HepG2 (cell line): ENCODE measurements around the gene ABCA2. TPM values are rescaled to one million over a fixed set of nuclear protein-coding genes. Genes with fewer than 3 reads are reported as not detected.

Source experiments
- ATAC-seq: fragments of 200-7000 bp; cut with Tn5 transposase; 3 replicates; pipeline ENCODE4 v1.9.1; 2020; ENCODE audit warnings: mild to moderate bottlenecking, moderate library complexity
- BruUV-seq: library from RNA; stranded (reverse); fragments of 400-500 nt; replicated peaks from 2 replicates; lab custom pipeline; 2021; lab: Mats Ljungman, UMichigan
- CTCF ChIA-PET: fragments of 300-600 bp; formaldehyde crosslinking; extraction: SDS; loops from one replicate; lab custom pipeline; 2021; ENCODE audit warnings: low total read pairs, inconsistent platforms, low intra/inter-chr PET ratio; lab: Yijun Ruan, JAX
- POLR2A ChIA-PET: fragments of 350-600 bp; sonication (Branson Sonifier 250); formaldehyde crosslinking; loops from one replicate; lab custom pipeline; 2020; ENCODE audit warnings: antibody characterized with exemption, inconsistent platforms; lab: Yijun Ruan, JAX
- DNase-seq: peaks from one replicate; pipeline ENCODE4 v3.0.0-alpha.2; 2015; ENCODE audit warnings: low spot score
- FAIRE-seq: peaks from 3 replicates; lab custom pipeline; 2011; peaks lifted over from hg19 to GRCh38; lab: Jason Lieb, UNC
- H2AFZ ChIP-seq: one replicate; pipeline ENCODE4 v1.6.1; 2011; ENCODE audit warnings: low read length, inconsistent platforms
- H3K27ac ChIP-seq: fragments of 300-600 bp; 3 replicates; pipeline ENCODE4 v1.8.0; 2011; ENCODE audit warnings: mixed run types, mild to moderate bottlenecking, mixed read lengths, low read length, inconsistent platforms; ENCODE audit not compliant: insufficient read depth; ENCODE audit errors: extremely low read length
- H3K27me3 ChIP-seq, 2 experiments: fragments of 200-600 bp in 1 of 2; 2 replicates in 1 of 2; 3 replicates in 1 of 2; pipeline versions ENCODE4 v1.6.0 to v1.8.0; 2011; ENCODE audit warnings: low read length in 2 of 2, mild to moderate bottlenecking in 2 of 2, moderate library complexity in 2 of 2, inconsistent platforms in 1 of 2; ENCODE audit not compliant: insufficient read depth in 2 of 2, control insufficient read depth in 1 of 2
- H3K36me3 ChIP-seq, 2 experiments: fragments of 200-600 bp in 1 of 2; replicated peaks in 1 of 2; 2 replicates in 1 of 2; 3 replicates in 1 of 2; pipeline versions ENCODE4 v1.5.1 to v1.8.0; 2011; ENCODE audit warnings: low read length in 2 of 2, inconsistent platforms in 1 of 2; ENCODE audit not compliant: insufficient read depth in 2 of 2, control insufficient read depth in 1 of 2
- H3K4me1 ChIP-seq: 2 replicates; pipeline ENCODE4 v1.5.1; 2012; ENCODE audit warnings: low read length, inconsistent platforms; ENCODE audit not compliant: insufficient read depth
- H3K4me2 ChIP-seq: 2 replicates; pipeline ENCODE4 v1.6.0; 2011; ENCODE audit warnings: low read depth, low read length, inconsistent platforms
- H3K4me3 ChIP-seq, 3 experiments: fragments of 200-600 bp in 1 of 3; sonication (generic), shearing (Covaris generic) in 1 of 3; replicated peaks in 1 of 3; 2 replicates each; pipeline ENCODE4 v1.5.1; 2011 to 2016; ENCODE audit warnings: low read length in 3 of 3, inconsistent platforms in 2 of 3, low read depth in 2 of 3, mild to moderate bottlenecking in 2 of 3, control low read depth in 1 of 3, mixed read lengths in 1 of 3; ENCODE audit not compliant: insufficient read depth in 1 of 3
- H3K79me2 ChIP-seq: one replicate; pipeline ENCODE4 v1.6.1; 2011; ENCODE audit warnings: low read length, inconsistent platforms; ENCODE audit not compliant: insufficient read depth
- H3K9ac ChIP-seq: 2 replicates; pipeline ENCODE4 v1.6.0; 2011; ENCODE audit warnings: mild to moderate bottlenecking, low read depth, low read length, inconsistent platforms; ENCODE audit not compliant: insufficient read depth
- H3K9me3 ChIP-seq: 2 replicates; pipeline ENCODE4 v1.5.1; 2012; ENCODE audit warnings: mild to moderate bottlenecking, low read length
- H4K20me1 ChIP-seq: 2 replicates; pipeline ENCODE4 v1.6.0; 2011; ENCODE audit warnings: inconsistent platforms, mild to moderate bottlenecking, low read length, moderate library complexity; ENCODE audit not compliant: insufficient read depth
- ADNP ChIP-seq: sonication (generic); formaldehyde crosslinking; IDR thresholded peaks from 2 replicates; pipeline ENCODE4 v1.4.0; 2020; ENCODE audit warnings: missing genetic modification reagents
- ATF1 ChIP-seq: IDR thresholded peaks from 2 replicates; pipeline ENCODE4 v1.6.1; 2016; ENCODE audit warnings: mild to moderate bottlenecking, control low read depth
- BRD4 ChIP-seq: sonication (generic); formaldehyde crosslinking; IDR thresholded peaks from 2 replicates; pipeline ENCODE4 v1.4.0; 2020; ENCODE audit warnings: missing genetic modification reagents
- FOSL2 ChIP-seq: sonication (generic); formaldehyde crosslinking; IDR thresholded peaks from 2 replicates; pipeline ENCODE4 v1.4.0; 2020; ENCODE audit warnings: missing genetic modification reagents
- HDAC6 ChIP-seq: fragments of 200-600 bp; sonication (generic); IDR thresholded peaks from 2 replicates; pipeline ENCODE4 v1.7.0; 2017; ENCODE audit warnings: mild to moderate bottlenecking, antibody characterized with exemption, low read length, low read depth
- MYC ChIP-seq: sonication (generic); formaldehyde crosslinking; IDR thresholded peaks from 2 replicates; pipeline ENCODE4 v1.9.0; 2021; ENCODE audit warnings: missing genetic modification reagents, borderline replicate concordance
- TBL1XR1 ChIP-seq: fragments of 150-350 bp; IDR thresholded peaks from 2 replicates; pipeline ENCODE4 v1.6.1; 2014; ENCODE audit warnings: borderline replicate concordance, low read length; ENCODE audit not compliant: partially characterized antibody
- TEAD3 ChIP-seq: optimal IDR thresholded peaks from 2 replicates; pipeline ENCODE3; 2016; ENCODE audit warnings: borderline replicate concordance
- TSC22D2 ChIP-seq: sonication (generic); formaldehyde crosslinking; IDR thresholded peaks from 2 replicates; pipeline ENCODE4 v1.5.1; 2020; ENCODE audit warnings: missing genetic modification reagents, mild to moderate bottlenecking, borderline replicate concordance
- ZFX ChIP-seq: sonication (generic); formaldehyde crosslinking; IDR thresholded peaks from 2 replicates; pipeline ENCODE4 v1.4.0; 2020; ENCODE audit warnings: mild to moderate bottlenecking, low read depth, missing genetic modification reagents, moderate library complexity
- ZNF629 ChIP-seq: sonication (generic); formaldehyde crosslinking; conservative IDR thresholded peaks from 2 replicates; pipeline ENCODE4 v1.5.0; 2020; ENCODE audit warnings: missing genetic modification reagents
- ZNF678 ChIP-seq: sonication (generic); formaldehyde crosslinking; IDR thresholded peaks from 2 replicates; pipeline ENCODE4 v1.4.0; 2020; ENCODE audit warnings: mild to moderate bottlenecking, missing genetic modification reagents
- ZNF737 ChIP-seq: sonication (generic); formaldehyde crosslinking; IDR thresholded peaks from 2 replicates; pipeline ENCODE4 v1.5.0; 2020; ENCODE audit warnings: missing genetic modification reagents, mild to moderate bottlenecking, borderline replicate concordance
- WGBS: methylation state at CpG from one replicate; pipeline ENCODE4 v1.1.6; 2017; ENCODE audit warnings: low lambda C conversion rate; 5-methylcytosine and 5-hydroxymethylcytosine counted together
- in situ Hi-C: cut with HindIII; loops from 2 replicates; pipeline ENCODE4 v1.10.0; 2017; ENCODE audit warnings: low pct_unique_long_range_greater_than_20kb; ENCODE audit not compliant: extremely low pct_ligation_motif_present
- intact Hi-C: fragments of 100-400 bp; cut with micrococcal nuclease; formaldehyde crosslinking; loops from one replicate; pipeline ENCODE4 v1.10.0; 2022; ENCODE audit not compliant: unreplicated experiment
- polyA plus RNA-seq, 8 experiments: library from polyadenylated mRNA; depleted of rRNA in 3 of 8; stranded (reverse) in 7 of 8; unstranded in 1 of 8; fragments of >200 nt; fragmentation: Illumina TruSeq in 4 of 8; extraction: Trizol in 4 of 8; gene quantifications; 2 replicates each; pipeline versions ENCODE4 v1.2.1 to v1.2.3, GENCODE V29; 2011 to 2016; ENCODE audit warnings: low read depth in 4 of 8, missing spikeins in 1 of 8, mixed read lengths in 1 of 8; ENCODE audit not compliant: insufficient read depth in 1 of 8
- total RNA-seq, 5 experiments: library from RNA; depleted of rRNA; stranded (reverse); fragments of >200 nt; fragmentation: Illumina TruSeq; extraction: Trizol; gene quantifications; 2 replicates each; pipeline ENCODE4 v1.2.3, GENCODE V29; 2016; ENCODE audit warnings: low read depth in 1 of 5
- TF ChIP-seq, protein P1 (sequence below): sonication (generic); formaldehyde crosslinking; IDR thresholded peaks from 2 replicates; pipeline ENCODE4 v1.8.0; 2022; ENCODE audit warnings: missing genetic modification reagents, mild to moderate bottlenecking, borderline replicate concordance
- TF ChIP-seq, protein P2 (sequence below): IDR thresholded peaks from 2 replicates; pipeline ENCODE4 v1.6.1; 2016; ENCODE audit warnings: missing compliant biosample characterization, missing genetic modification reagents, borderline replicate concordance

Gene ABCA2
- total and polyA plus RNA-seq, 2 of the 13 experiments (the other 11 are each of a cell fraction or from before 2014, with no cell fraction given), result 2.9 to 19.2 TPM

DNA sequence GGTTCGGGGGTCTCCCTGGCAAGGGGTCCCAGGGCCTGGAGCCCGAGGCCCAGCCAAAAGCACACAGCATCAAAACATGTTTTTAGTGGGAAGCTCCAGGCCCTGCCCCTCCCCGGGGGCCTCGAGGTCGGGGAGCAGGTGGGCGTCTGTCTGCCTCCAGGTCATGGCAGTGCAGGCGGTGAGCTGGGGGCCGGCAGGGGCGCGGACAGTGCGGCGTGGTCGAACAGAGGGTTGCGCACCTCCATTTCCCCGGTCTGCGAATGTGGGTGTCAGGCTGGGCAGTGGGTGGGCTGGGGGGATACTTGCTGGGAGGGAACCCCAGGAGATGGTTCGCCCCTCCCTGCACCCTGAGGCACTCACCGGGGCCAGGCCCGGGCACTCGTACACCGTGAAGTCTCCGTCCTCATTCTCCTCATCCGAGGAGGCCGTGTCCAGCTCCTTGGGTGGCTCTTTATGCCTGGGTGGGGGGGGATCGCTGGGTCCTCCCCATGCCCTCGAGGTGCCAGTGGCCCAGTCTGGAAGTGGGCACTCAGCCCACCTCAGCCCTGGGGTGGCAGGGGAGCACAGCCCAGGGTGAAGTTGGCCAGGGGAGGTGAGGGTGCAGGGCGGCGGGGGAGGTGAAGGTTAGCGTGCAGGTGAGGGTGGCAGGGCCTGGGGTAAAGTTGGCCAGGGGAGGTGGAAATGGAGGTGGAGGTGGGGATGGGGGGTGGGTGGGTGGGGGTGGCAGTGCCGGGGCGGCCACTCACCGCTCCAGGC lies 11.8 kb upstream of the ABCA2 start:
- TF ChIP-seq ZNF629, result no peak
- CTCF ChIA-PET, result no interaction called here
- H3K27ac ChIP-seq, result no peak overlapping the region
- H3K4me3 ChIP-seq, result no peak overlapping the region
- no peak for DNase-seq
- no peak for ATAC-seq
- POLR2A ChIA-PET, result no interaction called here
- intact Hi-C loops (no loop called here), in situ Hi-C loops (loop anchor here (10.0 kb wide), 2 partner anchors 195 to 265 kb away; partner anchors contain the start of genes AJM1 and PHPT1)
- no peaks in the 10 kb centered on the region for H3K9me3 ChIP-seq
- no peak overlapping the region for H3K9ac ChIP-seq
- H3K4me1 ChIP-seq, result peaks cover 22% of the 10 kb centered on the region
- peaks cover 0 to 16% of the 10 kb centered on the region in 2 experiments; a peak in 3 of 5 replicates for H3K27me3 ChIP-seq
- no peaks in the 10 kb centered on the region for H3K79me2 ChIP-seq
- H4K20me1 ChIP-seq, result peaks cover 3% of the 10 kb centered on the region; the same call in 1 of the 2 replicates
- 79% methylated on average over 22 of the region's 32 CpGs for WGBS
- H3K36me3 ChIP-seq, result no peaks in the 10 kb centered on the region
- H2AFZ ChIP-seq, result no peak overlapping the region
- no peak for FAIRE-seq
- no peak overlapping the region for H3K4me2 ChIP-seq
- no TSS peak for BruUV-seq

DNA sequence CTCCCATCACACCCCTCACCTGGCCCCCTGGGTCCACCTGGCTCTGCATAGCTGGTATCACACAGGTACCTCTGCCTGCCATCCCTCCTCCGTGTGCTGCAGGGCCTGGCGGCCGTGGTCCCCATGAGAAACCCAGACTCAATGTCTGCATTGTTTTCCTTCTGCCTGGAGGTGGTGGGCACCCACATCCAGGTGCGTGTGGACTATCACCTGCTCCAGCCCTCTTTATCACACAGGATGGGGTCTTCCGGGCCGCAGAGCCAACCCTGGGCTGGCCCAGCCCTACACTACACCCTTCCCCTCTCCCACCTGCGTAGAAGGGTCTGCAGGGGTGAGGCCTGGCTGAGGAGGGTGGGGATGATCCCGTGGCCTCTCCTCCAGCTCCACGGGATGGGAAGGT lies 10.9 kb upstream of the ABCA2 start:
- intact Hi-C loops, result no loop called here
- peaks cover under 1% of the 10 kb centered on the region; the same call in 1 of the 2 replicates for H4K20me1 ChIP-seq
- BruUV-seq, result no TSS peak
- FAIRE-seq, result no peak
- TF ChIP-seq, protein P1, sequence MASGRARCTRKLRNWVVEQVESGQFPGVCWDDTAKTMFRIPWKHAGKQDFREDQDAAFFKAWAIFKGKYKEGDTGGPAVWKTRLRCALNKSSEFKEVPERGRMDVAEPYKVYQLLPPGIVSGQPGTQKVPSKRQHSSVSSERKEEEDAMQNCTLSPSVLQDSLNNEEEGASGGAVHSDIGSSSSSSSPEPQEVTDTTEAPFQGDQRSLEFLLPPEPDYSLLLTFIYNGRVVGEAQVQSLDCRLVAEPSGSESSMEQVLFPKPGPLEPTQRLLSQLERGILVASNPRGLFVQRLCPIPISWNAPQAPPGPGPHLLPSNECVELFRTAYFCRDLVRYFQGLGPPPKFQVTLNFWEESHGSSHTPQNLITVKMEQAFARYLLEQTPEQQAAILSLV, result no peak
- TF ChIP-seq BRD4 (CRISPR knock-in tag) (no peak), ZNF678 (CRISPR knock-in tag) (no peak), TBL1XR1 (no peak), ZFX (CRISPR knock-in tag) (no peak), ATF1 (CRISPR knock-in tag) (no peak), HDAC6 (no peak), TSC22D2 (CRISPR knock-in tag) (no peak), MYC (CRISPR knock-in tag) (no peak), ZNF737 (no peak), FOSL2 (CRISPR knock-in tag) (no peak), ADNP (CRISPR knock-in tag) (no peak), TEAD3 (CRISPR knock-in tag) (no peak)
- TF ChIP-seq, protein P2, sequence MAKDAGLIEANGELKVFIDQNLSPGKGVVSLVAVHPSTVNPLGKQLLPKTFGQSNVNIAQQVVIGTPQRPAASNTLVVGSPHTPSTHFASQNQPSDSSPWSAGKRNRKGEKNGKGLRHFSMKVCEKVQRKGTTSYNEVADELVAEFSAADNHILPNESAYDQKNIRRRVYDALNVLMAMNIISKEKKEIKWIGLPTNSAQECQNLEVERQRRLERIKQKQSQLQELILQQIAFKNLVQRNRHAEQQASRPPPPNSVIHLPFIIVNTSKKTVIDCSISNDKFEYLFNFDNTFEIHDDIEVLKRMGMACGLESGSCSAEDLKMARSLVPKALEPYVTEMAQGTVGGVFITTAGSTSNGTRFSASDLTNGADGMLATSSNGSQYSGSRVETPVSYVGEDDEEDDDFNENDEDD (CRISPR knock-in tag), result no peak
- TF ChIP-seq, all 625 proteins: peak for 0
- Histone ChIP-seq H3K4me1 (peaks cover 18% of the 10 kb centered on the region; the same call in 1 of the 2 replicates), H3K9me3 (no peaks in the 10 kb centered on the region), H3K27me3 (peaks cover 0 to 7% of the 10 kb centered on the region in 2 experiments; a peak in 2 of 5 replicates), H3K4me2 (no peak overlapping the region), H3K4me3 (no peak overlapping the region), H3K79me2 (no peaks in the 10 kb centered on the region), H3K9ac (no peak overlapping the region), H3K27ac (no peak overlapping the region), H3K36me3 (no peaks in the 10 kb centered on the region), H2AFZ (no peak overlapping the region)
- in situ Hi-C loops, result loop anchor here (10.0 kb wide), 1 partner anchor 194 kb away; the partner anchor contains the start of genes AJM1 and PHPT1
- ATAC-seq (no peak), DNase-seq (no peak)
- CTCF ChIA-PET, result no interaction called here
- POLR2A ChIA-PET, result no interaction called here
- 81% methylated on average over 8 of the region's 9 CpGs for WGBS
